HG03558 (cell line): ENCODE measurements around the gene RBMS3.

Experiments used
- ATAC-seq: cut with Tn5 transposase; IDR thresholded peaks from one replicate; pipeline ENCODE4 v1.9.1; 2021; ENCODE audit warnings: moderate number of reproducible peaks; ENCODE audit not compliant: unreplicated experiment; ENCODE audit errors: extremely low read depth

RBMS3 gene

DNA sequence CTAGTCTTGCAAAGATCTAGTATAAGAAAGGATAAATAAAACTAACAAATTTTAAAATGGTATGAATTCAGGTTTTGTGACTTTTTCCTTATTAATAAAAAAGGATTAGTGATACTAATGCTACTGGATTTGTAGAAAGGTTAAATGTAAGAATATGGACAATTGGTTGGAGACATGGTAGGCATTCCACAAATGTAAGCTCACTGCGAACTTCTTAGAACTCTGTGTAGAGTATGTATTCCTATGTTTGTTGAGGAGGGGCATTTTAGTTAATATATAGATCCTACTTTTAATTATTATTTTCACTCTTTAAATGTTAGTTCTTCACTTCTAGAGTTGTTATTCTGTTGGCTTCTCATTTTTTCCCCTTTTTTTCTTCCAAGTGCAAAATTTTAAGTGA, 414.3 kb downstream of the RBMS3 start:
- ATAC-seq = no peak

GRCh38 chr3:29695643-29696198, 414.9 kb downstream of the RBMS3 start:
- ATAC-seq = no peak

- no peak for ATAC-seq
These were observed 415.4 kb downstream of the RBMS3 start for GRCh38 chr3:29696311-29696710.

DNA sequence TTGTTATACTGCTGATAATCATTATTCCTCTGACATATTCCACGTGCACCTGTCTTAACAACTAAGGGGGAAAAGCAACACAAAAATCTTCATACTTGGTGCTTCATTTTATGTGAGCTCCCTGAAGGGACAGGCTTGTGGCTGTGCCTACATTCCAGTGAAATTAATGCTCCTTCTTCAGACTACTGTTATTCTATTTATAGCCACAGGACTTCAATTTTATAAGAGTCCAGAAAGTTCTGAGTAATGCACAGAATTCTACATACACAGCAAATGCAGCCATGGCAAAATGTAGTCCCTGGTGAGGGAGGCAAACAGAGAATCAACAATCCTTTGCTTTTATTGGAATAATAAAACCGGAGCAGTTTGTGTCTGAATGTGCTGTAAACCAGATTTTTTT, 417.1 kb downstream of the RBMS3 start:
- no peak for ATAC-seq

DNA sequence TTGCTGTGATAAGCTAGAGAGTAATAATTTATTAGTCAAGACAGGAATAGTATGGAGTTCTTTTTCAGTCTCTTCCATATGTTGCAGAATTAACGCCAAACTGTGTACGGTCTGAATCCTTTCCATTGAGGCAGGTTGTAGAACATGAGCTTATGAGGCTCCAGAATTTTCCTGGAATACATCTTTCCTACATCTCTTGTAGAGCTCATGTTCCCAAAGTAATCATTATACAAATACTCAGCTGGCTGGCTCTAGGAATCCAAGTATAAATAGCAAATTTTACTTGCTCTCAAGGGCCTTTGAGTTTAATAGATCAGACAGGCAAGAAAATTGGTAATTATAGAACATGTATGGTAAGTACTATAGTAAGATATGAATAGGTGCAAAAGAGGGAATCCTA, 419.4 kb downstream of the RBMS3 start:
- ATAC-seq = no peak

GRCh38 chr3:29701326-29701983, 420.6 kb downstream of the RBMS3 start:
- no peak for ATAC-seq

GRCh38 chr3:29705906-29706844, 425.3 kb downstream of the RBMS3 start:
- ATAC-seq = no peak

GRCh38 chr3:29708884-29709283, 428.0 kb downstream of the RBMS3 start:
- ATAC-seq = no peak

DNA sequence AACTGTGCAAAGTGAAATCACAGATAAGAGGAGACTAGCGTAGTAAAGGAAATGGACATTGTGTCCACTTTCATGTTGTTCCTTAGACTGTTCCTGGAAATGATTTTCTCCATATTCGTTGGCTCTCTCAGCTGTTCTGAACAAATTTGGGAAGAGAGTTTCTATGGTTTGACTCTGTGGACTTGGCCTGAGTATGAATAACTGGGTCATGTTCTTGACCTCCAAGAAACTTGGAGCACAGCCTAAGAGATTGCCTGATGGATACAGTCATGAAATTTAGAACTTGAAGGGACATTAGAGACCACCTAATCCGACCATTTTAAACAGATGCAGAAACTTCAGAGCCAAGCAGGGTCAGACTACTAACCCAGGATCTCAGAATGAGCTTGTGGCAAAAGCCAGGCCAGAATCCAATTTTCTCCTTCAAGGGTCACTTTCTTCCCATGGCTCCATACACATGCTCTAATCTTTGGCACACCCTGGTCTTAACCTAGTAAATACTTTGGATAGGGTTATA, 430.4 kb downstream of the RBMS3 start:
- no peak for ATAC-seq

GRCh38 chr3:29716213-29716612, 435.3 kb downstream of the RBMS3 start:
- no peak for ATAC-seq

DNA sequence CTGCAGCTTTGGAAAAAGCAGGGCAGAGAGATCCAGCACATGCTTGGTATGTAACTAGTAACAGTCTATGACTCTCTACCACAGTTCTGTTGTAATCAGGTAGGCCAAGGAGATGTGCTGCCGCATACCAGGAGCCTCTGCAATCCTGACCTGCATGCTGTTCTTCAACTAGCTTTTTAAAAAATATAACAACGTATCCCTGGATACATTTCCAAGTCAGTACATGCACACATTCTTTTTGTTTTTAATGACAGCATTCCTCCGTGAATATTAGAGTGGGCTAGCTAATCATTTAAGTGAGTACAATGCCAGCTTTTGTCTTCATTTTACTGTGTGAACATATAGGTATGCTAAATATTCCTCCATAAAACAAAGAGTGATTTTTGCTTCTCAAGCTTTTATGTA, 437.8 kb downstream of the RBMS3 start:
- ATAC-seq = no peak

GRCh38 chr3:29720665-29721064, 439.8 kb downstream of the RBMS3 start:
- ATAC-seq = no peak

DNA sequence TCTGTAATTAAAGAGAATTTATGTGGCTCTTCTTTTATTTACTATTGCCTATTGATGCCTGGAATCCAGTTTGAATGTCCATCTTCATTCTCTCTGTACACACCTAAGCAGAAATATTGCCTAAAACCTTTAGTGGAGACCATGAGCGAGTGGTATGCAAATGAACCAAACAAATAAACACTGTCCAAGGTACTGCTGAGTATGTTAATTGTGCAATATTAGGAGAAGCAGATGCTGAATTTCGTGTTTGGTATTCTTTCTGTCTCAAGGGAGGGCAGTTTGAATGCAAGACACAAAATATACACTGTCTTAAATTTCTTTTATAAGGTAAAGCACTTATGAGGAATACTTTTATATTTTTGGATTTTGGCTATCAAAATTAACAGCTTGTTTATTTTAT, 440.9 kb downstream of the RBMS3 start:
- ATAC-seq = no peak

DNA sequence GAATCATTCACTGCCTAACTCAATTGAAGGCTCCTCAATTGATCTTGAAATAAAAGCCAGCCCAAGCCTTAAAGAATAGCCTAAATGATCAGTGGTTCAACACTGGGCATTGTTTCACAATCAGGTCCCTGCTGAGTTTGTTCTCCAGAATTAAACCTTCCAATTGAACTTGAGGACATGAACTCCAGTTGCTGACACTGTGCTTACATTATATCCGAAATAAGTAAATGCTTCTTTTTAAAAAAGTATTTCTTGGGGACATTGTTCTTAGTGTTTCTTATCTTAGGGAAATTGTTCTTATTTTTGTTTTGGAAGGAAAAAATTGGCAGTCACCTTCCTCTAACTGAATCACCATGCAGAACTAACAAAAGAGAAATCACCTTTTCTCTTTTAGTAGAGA, 450.2 kb downstream of the RBMS3 start:
- ATAC-seq = no peak

DNA sequence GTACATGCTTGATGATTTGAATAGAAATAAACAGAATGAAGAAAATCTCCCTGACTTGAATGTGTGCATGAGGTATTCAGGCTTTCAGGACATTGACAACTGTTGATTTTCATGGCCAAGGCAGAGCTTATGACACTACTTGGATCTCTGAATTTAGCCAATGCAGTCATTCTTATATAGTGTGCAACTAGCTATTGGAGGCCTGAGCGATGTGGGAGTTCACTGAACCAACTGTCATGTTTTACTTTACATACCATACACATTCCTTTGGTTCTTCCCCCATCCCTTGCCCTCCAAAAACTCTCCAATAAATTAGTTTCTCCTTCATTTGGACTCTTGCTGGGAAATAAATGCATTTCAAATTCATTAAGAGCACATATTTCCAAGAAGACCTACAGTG, 460.4 kb downstream of the RBMS3 start:
- no peak for ATAC-seq

- ATAC-seq = no peak
These were observed 464.5 kb downstream of the RBMS3 start for GRCh38 chr3:29745232-29745870.

DNA sequence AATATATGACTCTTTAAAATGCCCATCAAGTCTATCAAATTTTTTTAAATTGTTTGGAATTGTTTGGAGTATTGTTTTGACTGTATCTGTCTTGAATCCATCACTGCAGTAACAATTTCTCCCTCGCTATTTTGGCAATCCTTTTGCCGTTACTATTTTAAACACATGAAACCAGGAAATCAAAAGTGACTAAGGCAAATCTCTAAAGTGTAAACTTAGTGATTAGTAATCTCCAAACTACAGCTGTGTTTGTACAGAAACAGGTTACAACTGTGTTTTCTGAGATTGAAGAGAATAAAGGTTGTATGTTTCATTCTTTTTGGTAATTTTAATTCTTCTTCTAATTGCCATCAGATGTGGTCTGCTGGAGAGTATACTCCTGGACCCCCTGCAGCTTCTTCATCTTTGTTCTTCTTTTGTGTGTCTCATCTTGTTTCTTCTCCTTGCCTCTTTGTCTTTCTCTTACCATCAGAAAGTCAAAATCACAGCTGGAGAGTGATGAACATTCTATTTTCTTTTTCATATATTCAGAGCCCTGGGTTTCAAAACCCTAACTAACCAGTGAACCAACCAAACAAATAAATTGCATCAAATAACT, 465.4 kb downstream of the RBMS3 start:
- no peak for ATAC-seq

- no peak for ATAC-seq
These were observed 467.1 kb downstream of the RBMS3 start for GRCh38 chr3:29747991-29748390.

DNA sequence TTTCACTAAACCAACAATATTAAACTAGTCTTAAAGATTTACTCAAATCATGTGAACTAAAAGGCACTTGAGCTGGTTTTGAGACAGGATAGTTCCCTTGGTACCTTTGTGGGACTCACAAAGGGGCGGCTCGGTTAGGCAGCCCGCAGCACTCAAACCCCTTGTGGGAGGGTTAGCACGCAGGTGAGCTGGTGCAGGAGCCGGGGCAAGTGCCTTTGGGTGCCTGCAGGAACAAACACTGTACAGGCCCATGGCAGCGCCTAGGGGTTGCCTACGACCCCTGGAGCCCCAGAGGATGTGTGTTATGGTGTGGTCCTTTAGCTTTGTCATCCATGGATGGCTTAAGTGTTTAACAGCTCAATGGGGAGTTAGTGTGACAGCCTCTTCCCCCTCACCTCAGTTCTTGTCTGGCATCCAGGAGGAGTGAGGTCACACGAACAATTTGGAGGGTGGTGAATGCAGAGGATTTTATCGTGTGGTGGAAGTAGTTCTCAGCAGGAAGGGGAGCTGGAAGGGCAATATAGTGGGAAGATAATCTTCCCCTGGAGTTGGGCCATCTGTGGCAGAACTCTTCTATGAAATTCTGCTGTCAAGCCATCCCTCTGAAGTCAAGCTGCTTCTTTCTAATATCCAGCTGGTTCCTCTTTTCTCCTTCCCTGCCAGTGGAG, 470.9 kb downstream of the RBMS3 start:
- ATAC-seq = no peak

- peak; percentile 53 for ATAC-seq
These were observed 473.5 kb downstream of the RBMS3 start for GRCh38 chr3:29754346-29754745.
